Neural progenitor cell (in vitro differentiated cells): ENCODE data around the gene KCNIP2.

Experiments
- EZH2 ChIP-seq: fragments of 200-600 bp; sonication (generic); IDR thresholded peaks from 2 replicates; pipeline ENCODE4 v1.6.1; 2017; ENCODE audit warnings: antibody characterized with exemption, mild to moderate bottlenecking, moderate library complexity
- EZH2phosphoT487 ChIP-seq: fragments of 200-600 bp; sonication (generic); IDR thresholded peaks from 2 replicates; pipeline ENCODE4 v1.6.1; 2017; ENCODE audit warnings: antibody characterized with exemption
- TF ChIP-seq, protein P1 (sequence below): fragments of 200-600 bp; sonication (generic); IDR thresholded peaks from 2 replicates; pipeline ENCODE4 v1.5.1; 2017; ENCODE audit warnings: antibody characterized with exemption, mild to moderate bottlenecking

DNA sequence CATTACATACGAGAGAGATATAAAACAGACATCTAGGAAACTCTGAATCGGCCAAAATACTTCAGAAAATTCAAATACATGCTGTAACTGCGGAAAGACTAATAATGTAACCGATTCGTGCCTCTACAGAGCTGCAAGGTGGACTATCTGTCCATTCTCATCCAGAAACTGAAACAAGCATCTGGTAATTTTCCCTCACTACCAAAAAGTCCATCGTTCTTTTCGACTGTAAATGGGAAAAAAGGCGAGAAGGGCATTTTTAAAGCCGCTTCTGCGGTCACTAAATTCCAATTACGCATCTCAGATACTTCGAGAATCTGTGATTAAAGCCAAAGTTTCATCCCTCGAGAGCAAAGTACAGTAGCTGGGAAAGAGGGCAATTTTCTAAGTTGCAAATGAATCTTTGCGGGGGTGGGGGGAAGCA lies 26.7 kb downstream of the KCNIP2 start:
- TF ChIP-seq, protein P1, sequence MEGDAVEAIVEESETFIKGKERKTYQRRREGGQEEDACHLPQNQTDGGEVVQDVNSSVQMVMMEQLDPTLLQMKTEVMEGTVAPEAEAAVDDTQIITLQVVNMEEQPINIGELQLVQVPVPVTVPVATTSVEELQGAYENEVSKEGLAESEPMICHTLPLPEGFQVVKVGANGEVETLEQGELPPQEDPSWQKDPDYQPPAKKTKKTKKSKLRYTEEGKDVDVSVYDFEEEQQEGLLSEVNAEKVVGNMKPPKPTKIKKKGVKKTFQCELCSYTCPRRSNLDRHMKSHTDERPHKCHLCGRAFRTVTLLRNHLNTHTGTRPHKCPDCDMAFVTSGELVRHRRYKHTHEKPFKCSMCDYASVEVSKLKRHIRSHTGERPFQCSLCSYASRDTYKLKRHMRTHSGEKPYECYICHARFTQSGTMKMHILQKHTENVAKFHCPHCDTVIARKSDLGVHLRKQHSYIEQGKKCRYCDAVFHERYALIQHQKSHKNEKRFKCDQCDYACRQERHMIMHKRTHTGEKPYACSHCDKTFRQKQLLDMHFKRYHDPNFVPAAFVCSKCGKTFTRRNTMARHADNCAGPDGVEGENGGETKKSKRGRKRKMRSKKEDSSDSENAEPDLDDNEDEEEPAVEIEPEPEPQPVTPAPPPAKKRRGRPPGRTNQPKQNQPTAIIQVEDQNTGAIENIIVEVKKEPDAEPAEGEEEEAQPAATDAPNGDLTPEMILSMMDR = no peak
- TF ChIP-seq EZH2 = no peak
- no peak for TF ChIP-seq EZH2phosphoT487
